Fibroblast of skin of scalp (primary cell): ENCODE measurements around the gene CDC42BPB.

Source experiments
- DNase-seq: peaks from one replicate; pipeline ENCODE4 v3.0.0-alpha.2; 2013

CDC42BPB gene

GRCh38 chr14:103014466-103015228, 42.7 kb downstream of the CDC42BPB start:
- peak; percentile 65 for DNase-seq

- no peak for DNase-seq
These were observed 44.3 kb downstream of the CDC42BPB start for GRCh38 chr14:103013028-103013427.

- DNase-seq, result no peak
These were observed 47.8 kb downstream of the CDC42BPB start for GRCh38 chr14:103009559-103009958.

GRCh38 chr14:103008768-103009357, 48.5 kb downstream of the CDC42BPB start:
- peak; percentile 63 for DNase-seq

- no peak for DNase-seq
These were observed 49.2 kb downstream of the CDC42BPB start for GRCh38 chr14:103008126-103008525.

- DNase-seq, result no peak
These were observed 49.8 kb downstream of the CDC42BPB start for GRCh38 chr14:103007555-103007954.

GRCh38 chr14:103006991-103007520, 50.3 kb downstream of the CDC42BPB start:
- no peak for DNase-seq

GRCh38 chr14:103006106-103006505, 51.2 kb downstream of the CDC42BPB start:
- DNase-seq, result no peak

- no peak for DNase-seq
These were observed 53.5 kb downstream of the CDC42BPB start for GRCh38 chr14:103003850-103004249.

GRCh38 chr14:103003351-103003615, 54.1 kb downstream of the CDC42BPB start:
- no peak for DNase-seq

GRCh38 chr14:103002578-103003350, 54.6 kb downstream of the CDC42BPB start:
- no peak for DNase-seq

- DNase-seq, result no peak
These were observed 55.5 kb downstream of the CDC42BPB start for GRCh38 chr14:103001651-103002396.

- DNase-seq, result no peak
These were observed 56.1 kb downstream of the CDC42BPB start for GRCh38 chr14:103001226-103001625.

- DNase-seq, result no peak
These were observed 56.9 kb downstream of the CDC42BPB start for GRCh38 chr14:103000291-103000921.

- DNase-seq, result no peak
These were observed 58.0 kb downstream of the CDC42BPB start for GRCh38 chr14:102999227-102999895.

GRCh38 chr14:102998393-102998792, 59.0 kb downstream of the CDC42BPB start:
- DNase-seq, result peak; percentile 11

- DNase-seq, result no peak
These were observed 60.4 kb downstream of the CDC42BPB start for GRCh38 chr14:102996941-102997340.

GRCh38 chr14:102994689-102995088, 62.7 kb downstream of the CDC42BPB start:
- DNase-seq, result no peak

- peak; percentile 5 for DNase-seq
These were observed 63.8 kb downstream of the CDC42BPB start for GRCh38 chr14:102993523-102993922.

- no peak for DNase-seq
These were observed 66.0 kb downstream of the CDC42BPB start for GRCh38 chr14:102991376-102991775.

- DNase-seq, result no peak
These were observed 69.3 kb downstream of the CDC42BPB start for GRCh38 chr14:102988054-102988453.
